Mononuclear cell (primary cell): ENCODE data around the gene LAMC3. TPM values are rescaled to one million over a fixed set of nuclear protein-coding genes. Genes with fewer than 3 reads are reported as not detected.

Experiments used
- H3K27me3 ChIP-seq: 2 replicates; pipeline ENCODE4 v1.6.0; 2011; ENCODE audit warnings: low read length, control low read depth; ENCODE audit not compliant: insufficient read depth
- H3K4me1 ChIP-seq: 2 replicates; pipeline ENCODE4 v1.5.1; 2011; ENCODE audit warnings: mild to moderate bottlenecking, low read length, control low read depth; ENCODE audit not compliant: insufficient read depth
- H3K4me3 ChIP-seq: 2 replicates; pipeline ENCODE4 v1.5.1; 2011; ENCODE audit warnings: mild to moderate bottlenecking, low read length, moderate library complexity
- H3K9me3 ChIP-seq: 2 replicates; pipeline ENCODE4 v1.5.1; 2011; ENCODE audit warnings: low read depth, mild to moderate bottlenecking, control low read depth, low read length
- total RNA-seq: library from RNA; depleted of rRNA; stranded (reverse); fragments of >200 nt; gene quantifications from one replicate; pipeline ENCODE4 v1.2.3, GENCODE V29; 2012

LAMC3 gene
- total RNA-seq, 1 donor: 0.73 TPM

DNA sequence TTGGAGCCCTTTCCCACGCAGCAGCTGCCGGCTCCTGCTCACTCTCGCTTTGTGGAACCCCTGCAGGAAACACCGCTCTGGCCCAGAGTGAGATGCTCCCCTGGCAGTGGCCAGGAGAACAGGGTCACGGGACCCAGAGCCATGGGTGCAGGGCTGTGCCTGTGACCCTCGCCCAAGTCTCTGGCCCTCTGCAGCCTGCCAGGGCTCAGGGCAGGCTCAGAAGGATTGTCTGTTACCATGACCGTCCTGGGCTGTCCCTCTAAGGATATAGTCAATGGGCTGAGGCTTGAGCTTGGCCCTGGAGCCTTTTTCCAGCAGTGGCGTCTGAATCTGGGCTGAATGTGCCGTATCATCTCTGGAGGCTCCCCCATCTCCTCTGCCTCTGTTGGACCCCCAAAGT, 58.7 kb downstream of the LAMC3 start:
- no peaks in the 10 kb centered on the region for H3K4me1 ChIP-seq
- no peak overlapping the region for H3K4me3 ChIP-seq
- H3K27me3 ChIP-seq: no peaks in the 10 kb centered on the region
- no peaks in the 10 kb centered on the region for H3K9me3 ChIP-seq

DNA sequence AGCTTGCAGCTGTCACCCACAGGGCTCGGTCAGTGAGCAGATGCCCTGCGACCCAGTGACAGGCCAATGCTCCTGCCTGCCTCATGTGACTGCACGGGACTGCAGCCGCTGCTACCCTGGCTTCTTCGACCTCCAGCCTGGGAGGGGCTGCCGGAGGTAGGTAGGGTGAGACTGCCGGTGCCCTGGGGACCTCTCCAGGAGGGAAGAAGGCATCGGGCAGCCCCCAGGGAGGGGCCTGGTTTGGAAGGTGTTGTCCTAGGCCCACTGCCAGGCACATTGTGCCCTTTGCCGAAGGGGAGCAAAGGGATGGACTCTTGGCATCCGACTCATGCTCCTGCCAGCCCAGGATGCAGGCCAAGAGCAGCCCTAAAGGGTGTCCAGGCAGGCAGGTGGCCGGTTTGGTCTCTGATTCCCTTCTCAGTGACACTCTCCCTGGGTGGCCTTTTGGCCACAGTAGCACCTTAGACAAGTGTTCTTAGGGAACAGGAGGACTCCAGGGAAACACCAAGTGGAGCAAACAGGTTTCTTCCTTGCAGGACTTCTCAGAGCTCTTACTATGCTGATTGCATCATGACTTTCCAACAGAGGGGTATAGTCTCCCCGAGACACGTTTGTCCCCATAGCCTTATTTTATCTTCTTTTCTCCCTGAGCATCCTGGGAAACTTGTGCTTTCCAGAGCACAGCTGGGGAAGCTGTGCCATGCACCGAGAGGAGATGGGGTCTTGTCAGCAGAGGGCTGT, 59.3 kb downstream of the LAMC3 start:
- Histone ChIP-seq H3K4me1 (no peaks in the 10 kb centered on the region), H3K27me3 (no peaks in the 10 kb centered on the region), H3K4me3 (no peak overlapping the region), H3K9me3 (no peaks in the 10 kb centered on the region)

GRCh38 chr9:131069699-131070098, 60.7 kb downstream of the LAMC3 start:
- H3K4me3 ChIP-seq: no peak overlapping the region
- H3K4me1 ChIP-seq: no peaks in the 10 kb centered on the region
- no peaks in the 10 kb centered on the region for H3K27me3 ChIP-seq
- H3K9me3 ChIP-seq: no peaks in the 10 kb centered on the region

DNA sequence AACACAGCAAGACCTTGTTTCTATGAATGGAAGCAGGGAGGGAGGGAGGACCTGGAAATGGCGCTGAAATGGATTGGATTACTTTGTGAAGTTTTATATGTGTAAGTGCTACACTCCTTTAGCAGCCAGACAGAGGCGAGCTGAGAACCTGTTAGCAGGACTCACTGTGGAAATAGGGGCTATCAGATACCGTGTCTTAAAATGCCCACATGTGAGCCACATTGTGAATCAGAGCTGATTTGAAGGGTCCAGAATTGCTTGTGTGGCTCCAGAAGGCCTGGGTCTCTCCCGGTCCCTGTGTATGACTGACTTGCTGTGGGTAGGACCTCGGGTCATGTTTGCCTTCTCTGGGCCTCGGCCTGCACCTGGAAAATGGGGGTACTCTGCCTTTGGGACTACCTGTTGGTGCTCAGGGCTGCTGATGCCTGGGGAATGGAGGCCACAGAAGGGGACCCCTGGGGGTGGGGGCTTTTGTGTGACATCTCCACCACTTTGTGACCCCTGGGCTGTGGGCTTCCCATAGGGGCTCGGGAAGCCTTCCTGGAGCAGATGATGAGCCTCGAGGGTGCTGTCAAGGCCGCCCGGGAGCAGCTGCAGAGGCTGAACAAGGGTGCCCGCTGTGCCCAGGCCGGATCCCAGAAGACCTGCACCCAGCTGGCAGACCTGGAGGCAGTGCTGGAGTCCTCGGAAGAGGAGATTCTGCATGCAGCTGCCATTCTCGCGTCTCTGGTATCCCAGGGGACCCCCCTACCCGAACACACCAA, 63.3 kb downstream of the LAMC3 start:
- no peak overlapping the region for H3K4me3 ChIP-seq
- no peaks in the 10 kb centered on the region for H3K9me3 ChIP-seq
- H3K27me3 ChIP-seq: no peaks in the 10 kb centered on the region
- no peaks in the 10 kb centered on the region for H3K4me1 ChIP-seq

- H3K4me3 ChIP-seq: no peak overlapping the region
- no peaks in the 10 kb centered on the region for H3K4me1 ChIP-seq
- H3K9me3 ChIP-seq: no peaks in the 10 kb centered on the region
- no peaks in the 10 kb centered on the region for H3K27me3 ChIP-seq
Measured at GRCh38 chr9:131072871-131073237, 63.9 kb downstream of the LAMC3 start.

DNA sequence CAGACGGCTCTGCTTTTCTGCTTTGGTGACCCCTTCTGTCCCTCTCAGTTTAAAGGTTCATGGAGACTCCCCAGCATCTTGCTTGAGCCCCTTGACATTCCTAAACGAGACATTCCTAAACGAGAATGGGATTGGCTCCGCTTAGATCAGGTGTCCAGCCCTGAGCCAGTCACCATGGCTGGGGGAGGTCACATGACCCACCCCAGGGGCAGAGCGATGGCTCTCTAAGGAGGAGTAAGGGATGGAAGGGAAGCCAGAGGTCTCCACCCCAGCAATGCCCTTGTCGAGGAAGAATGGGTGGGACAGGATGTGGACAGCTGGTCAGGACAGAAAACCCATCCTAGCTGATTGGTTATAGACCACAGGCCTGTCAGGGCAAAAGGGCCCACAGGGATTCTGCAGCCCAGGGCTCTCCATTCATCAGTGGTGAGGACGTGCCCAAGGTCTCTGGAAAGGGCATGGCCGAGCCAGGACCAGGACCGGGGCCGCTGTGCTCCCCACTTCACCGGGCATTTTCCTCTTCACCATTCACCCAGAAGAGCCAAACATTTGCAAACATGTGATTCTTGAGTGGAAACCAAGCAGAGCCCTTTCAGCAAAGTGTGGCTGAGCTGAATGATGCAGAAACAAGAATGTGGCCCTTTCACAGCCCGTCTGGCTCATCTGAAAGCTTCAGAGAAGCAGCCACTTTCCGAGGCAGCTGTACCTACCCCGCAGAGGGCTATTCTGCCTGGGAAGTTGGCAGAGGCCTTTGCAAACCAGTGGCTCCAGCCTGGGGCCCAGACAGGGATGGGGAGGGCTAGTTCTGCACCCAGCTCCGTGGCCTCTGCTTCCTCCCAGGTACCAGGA, 67.6 kb downstream of the LAMC3 start:
- Histone ChIP-seq H3K27me3 (no peaks in the 10 kb centered on the region), H3K4me3 (no peak overlapping the region), H3K9me3 (no peaks in the 10 kb centered on the region), H3K4me1 (no peaks in the 10 kb centered on the region)

DNA sequence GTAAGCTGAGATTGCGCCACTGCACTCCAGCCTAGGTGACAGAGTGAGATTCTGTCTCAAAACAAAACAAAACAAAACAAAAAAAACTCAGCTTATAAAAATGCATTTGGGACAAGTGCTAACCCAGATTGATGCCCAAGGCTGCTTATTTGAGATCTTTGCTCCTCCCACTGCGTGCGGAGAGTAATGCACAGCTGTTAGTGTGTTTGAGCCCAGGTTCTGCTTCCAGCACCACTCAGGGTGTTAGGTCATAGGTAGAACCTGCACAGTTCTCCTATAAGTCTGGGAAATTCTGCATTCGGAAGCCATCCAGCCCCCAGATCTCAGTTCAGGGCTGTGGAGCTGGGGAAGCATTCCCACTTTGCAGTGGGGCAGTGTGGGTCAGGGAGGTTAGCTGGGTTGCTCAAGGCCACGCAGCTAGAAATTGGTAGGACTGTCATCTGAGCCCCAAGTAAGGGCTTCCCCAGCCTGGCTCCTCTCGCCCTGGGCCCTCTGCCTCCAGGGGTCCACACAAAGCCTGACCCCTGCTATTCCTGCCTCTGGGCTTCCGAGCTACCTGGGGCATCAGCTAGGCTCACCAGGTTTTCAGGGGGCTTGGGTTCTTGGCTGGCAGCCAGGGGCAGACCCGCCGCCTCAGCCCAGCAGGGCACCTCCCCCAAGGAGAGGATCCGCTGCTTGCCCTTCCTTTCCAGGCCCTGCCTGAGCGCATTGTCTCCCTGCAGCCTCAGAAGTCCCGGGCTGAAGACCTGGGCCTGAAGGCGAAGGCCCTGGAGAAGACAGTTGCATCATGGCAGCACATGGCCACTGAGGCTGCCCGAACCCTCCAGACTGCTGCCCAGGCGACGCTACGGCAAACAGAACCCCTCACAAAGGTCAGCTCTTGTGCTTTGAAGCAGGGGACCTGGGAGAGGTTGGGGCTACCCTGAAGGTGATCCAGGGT, 69.7 kb downstream of the LAMC3 start:
- no peaks in the 10 kb centered on the region for H3K4me1 ChIP-seq
- H3K9me3 ChIP-seq: no peaks in the 10 kb centered on the region
- H3K27me3 ChIP-seq: no peaks in the 10 kb centered on the region
- H3K4me3 ChIP-seq: no peak overlapping the region

DNA sequence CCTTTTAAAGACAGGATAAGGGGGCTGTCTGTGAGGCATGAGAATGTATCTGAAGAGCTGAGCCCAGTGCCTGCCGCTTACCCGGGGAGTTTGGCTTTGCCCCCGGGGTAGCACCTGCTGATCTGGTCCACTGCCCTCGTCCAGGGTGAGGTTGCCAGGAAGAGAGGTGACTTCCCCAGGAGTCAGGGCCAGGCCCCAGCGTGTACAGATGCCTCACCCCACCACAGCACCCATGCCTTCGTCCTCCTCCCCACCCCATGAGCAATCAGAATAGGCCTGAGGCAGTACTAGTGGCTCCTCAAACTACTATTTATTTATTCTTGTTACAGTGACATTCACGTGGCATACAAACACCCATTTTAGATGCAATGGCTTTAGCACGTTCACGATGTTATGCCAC, 71.6 kb downstream of the LAMC3 start:
- Histone ChIP-seq H3K4me3 (no peak overlapping the region), H3K27me3 (no peaks in the 10 kb centered on the region), H3K4me1 (no peaks in the 10 kb centered on the region), H3K9me3 (no peaks in the 10 kb centered on the region)

DNA sequence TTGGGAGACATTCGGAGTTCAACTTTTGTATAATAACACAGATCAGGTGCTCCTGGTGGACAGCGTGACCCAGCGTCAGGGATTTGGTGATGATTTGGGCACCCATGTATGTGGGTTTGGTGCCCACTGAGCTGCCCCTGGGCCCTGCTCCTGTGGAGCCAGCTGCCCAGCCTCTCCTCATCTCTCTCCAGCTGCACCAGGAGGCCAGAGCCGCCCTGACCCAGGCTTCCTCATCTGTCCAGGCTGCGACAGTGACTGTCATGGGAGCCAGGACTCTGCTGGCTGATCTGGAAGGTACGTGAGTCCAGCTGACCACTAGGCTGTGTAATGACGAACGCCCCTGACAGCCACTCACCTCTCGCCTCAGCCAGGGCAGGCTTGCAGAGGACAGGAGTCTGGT, 72.9 kb downstream of the LAMC3 start:
- no peaks in the 10 kb centered on the region for H3K27me3 ChIP-seq
- H3K4me1 ChIP-seq: no peaks in the 10 kb centered on the region
- no peaks in the 10 kb centered on the region for H3K9me3 ChIP-seq
- no peak overlapping the region for H3K4me3 ChIP-seq

DNA sequence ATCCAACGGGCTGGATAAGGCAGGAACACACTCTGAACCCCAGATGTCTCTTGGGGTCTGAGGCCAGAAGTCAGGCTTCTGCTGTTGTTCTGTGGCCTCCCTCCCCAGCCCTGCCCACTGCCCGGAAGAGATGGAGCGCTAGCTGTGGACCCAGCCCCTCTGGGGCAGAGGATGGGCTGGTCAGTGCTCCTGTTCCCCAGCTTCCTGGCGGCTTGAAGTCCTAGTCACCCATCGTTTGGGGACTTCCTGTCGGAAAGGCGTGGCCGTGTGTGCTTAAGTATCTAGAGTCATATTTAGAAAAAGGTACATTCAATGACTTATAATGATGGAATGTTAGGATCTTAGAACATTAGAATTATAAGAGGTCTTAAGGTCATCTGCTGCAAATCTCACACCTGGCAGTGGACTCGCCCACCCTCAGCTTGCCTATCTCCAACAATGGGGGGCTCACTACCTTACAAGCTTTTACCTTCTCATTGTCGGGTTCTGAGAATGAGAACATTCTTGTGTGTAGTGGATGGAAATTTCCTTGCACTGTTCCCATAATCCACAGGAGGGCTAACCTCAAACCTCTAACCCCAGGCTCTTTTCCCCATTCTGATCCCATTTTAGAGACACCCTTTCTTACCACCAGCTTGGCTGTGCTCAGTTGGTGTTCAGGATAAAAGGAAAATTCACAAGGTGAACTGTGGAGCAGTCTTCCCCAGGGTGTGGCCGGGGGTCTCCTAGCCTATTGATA, 74.0 kb downstream of the LAMC3 start:
- no peaks in the 10 kb centered on the region for H3K9me3 ChIP-seq
- H3K4me1 ChIP-seq: no peaks in the 10 kb centered on the region
- H3K27me3 ChIP-seq: no peaks in the 10 kb centered on the region
- no peak overlapping the region for H3K4me3 ChIP-seq

GRCh38 chr9:131084661-131085369, 75.8 kb downstream of the LAMC3 start:
- no peaks in the 10 kb centered on the region for H3K9me3 ChIP-seq
- H3K4me3 ChIP-seq: no peak overlapping the region
- no peaks in the 10 kb centered on the region for H3K4me1 ChIP-seq
- H3K27me3 ChIP-seq: no peaks in the 10 kb centered on the region

GRCh38 chr9:131085370-131086122, 76.6 kb downstream of the LAMC3 start:
- Histone ChIP-seq H3K4me3 (no peak overlapping the region), H3K4me1 (no peaks in the 10 kb centered on the region), H3K27me3 (no peaks in the 10 kb centered on the region), H3K9me3 (no peaks in the 10 kb centered on the region)

DNA sequence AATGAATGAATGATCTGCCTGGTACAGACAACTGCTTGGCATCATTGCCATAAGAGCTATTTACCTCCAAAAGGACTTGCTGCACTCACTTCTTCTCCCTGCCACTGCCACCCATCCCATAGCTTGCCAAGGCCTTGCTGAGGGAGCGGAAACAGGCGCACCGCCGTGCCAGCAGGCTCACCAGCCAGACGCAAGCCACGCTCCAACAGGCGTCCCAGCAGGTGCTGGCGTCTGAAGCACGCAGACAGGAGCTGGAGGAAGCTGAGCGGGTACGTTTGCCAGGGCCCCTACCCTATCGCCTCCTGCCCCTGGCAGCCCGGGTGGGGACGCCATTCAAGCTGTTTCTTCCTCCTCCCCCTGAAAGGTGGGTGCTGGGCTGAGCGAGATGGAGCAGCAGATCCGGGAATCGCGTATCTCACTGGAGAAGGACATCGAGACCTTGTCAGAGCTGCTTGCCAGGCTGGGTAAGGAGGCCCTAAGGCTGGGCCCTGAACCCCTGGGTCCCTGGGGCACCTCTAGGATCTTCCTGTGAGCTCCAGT, 78.5 kb downstream of the LAMC3 start:
- no peaks in the 10 kb centered on the region for H3K27me3 ChIP-seq
- H3K4me3 ChIP-seq: no peak overlapping the region
- no peaks in the 10 kb centered on the region for H3K9me3 ChIP-seq
- no peaks in the 10 kb centered on the region for H3K4me1 ChIP-seq
